Activated T-cell treated with anti-CD3 and anti-CD28 coated beads, Interleukin-2, amount 50 U/mL, for 72 hours (primary cell): ENCODE data around the gene TRAPPC3L. TPM values are rescaled to one million over a fixed set of nuclear protein-coding genes. Genes with fewer than 3 reads are reported as not detected.

Experiments
- ATAC-seq, 2 donors: fragments of 150-1000 bp; cut with Tn5 transposase; replicated peaks in 1 of 2; 2 replicates each; pipeline ENCODE4 v1.10.0; 2021; ENCODE audit warnings: moderate library complexity in 2 of 2, mild to moderate bottlenecking in 1 of 2
- DNase-seq, 2 donors: peaks; one replicate each; pipeline ENCODE4 v3.0.0; 2021 to 2022; ENCODE audit warnings: mixed read lengths in 1 of 2
- H3K27ac Mint-ChIP-seq: one replicate; pipeline ENCODE4 v1.8.0; 2022; ENCODE audit warnings: mild to moderate bottlenecking, moderate library complexity, mixed read lengths
- H3K27me3 Mint-ChIP-seq: one replicate; pipeline ENCODE4 v1.8.0; 2022; ENCODE audit warnings: low read depth, mixed read lengths
- H3K36me3 Mint-ChIP-seq, 2 donors: one replicate each; pipeline ENCODE4 v1.8.0; 2022; ENCODE audit warnings: mixed read lengths in 2 of 2, mild to moderate bottlenecking in 1 of 2; ENCODE audit not compliant: insufficient read depth in 2 of 2
- H3K4me1 Mint-ChIP-seq: one replicate; pipeline ENCODE4 v1.8.0; 2022; ENCODE audit warnings: low read depth, mixed read lengths
- H3K4me3 Mint-ChIP-seq, 2 donors: one replicate each; pipeline ENCODE4 v1.8.0; 2022; ENCODE audit warnings: mild to moderate bottlenecking in 2 of 2, mixed read lengths in 2 of 2, moderate library complexity in 2 of 2
- H3K9me3 Mint-ChIP-seq, 2 donors: one replicate each; pipeline ENCODE4 v1.8.0; 2022; ENCODE audit warnings: mixed read lengths in 2 of 2
- total RNA-seq, 2 donors: library from RNA; stranded (reverse); gene quantifications; one replicate each; pipeline ENCODE4 v1.2.3, GENCODE V29; 2022

The TRAPPC3L gene
- total RNA-seq, 2 donors from 2014 or later = not detected

DNA sequence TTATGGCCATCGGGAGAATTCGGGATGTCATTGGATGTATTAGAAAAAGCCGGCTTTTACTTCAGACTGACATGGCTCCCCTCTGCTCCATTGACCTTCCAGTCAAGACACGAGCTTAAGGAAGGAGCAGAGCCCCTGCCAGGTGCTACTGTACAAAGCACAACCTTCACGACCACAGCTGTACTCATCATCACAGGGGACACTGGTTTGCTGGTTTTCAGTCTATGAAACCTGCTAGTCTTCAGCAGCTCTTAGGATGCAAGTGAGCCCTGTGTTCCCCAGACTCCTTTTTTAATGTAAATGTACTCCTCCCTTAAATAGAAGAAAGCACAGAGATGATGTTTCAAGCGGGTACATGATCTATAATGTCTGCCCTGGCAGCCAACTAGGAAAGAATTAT is 1.9 kb upstream of the TRAPPC3L start:
- Mint-ChIP-seq H3K27me3 (peaks cover 30% of the 10 kb centered on the region), H3K4me3 (no peak overlapping the region), H3K27ac (no peak overlapping the region), H3K36me3 (no peaks in the 10 kb centered on the region), H3K9me3 (no peaks in the 10 kb centered on the region), H3K4me1 (no peaks in the 10 kb centered on the region)
- ATAC-seq (no peak), DNase-seq (no peak)

- H3K4me3 Mint-ChIP-seq = no peak overlapping the region
- no peaks in the 10 kb centered on the region for H3K4me1 Mint-ChIP-seq
- no peak overlapping the region for H3K27ac Mint-ChIP-seq
- peaks cover 49% of the 10 kb centered on the region for H3K27me3 Mint-ChIP-seq
- DNase-seq (no peak), ATAC-seq (no peak)
- no peaks in the 10 kb centered on the region for H3K36me3 Mint-ChIP-seq
- H3K9me3 Mint-ChIP-seq = no peaks in the 10 kb centered on the region
Observed at GRCh38 chr6:116543149-116543548, 2.3 kb downstream of the TRAPPC3L start.

GRCh38 chr6:116542426-116542825 is 3.1 kb downstream of the TRAPPC3L start:
- no peaks in the 10 kb centered on the region for H3K36me3 Mint-ChIP-seq
- H3K27me3 Mint-ChIP-seq = peaks cover 49% of the 10 kb centered on the region
- no peaks in the 10 kb centered on the region for H3K4me1 Mint-ChIP-seq
- no peak for ATAC-seq
- no peaks in the 10 kb centered on the region for H3K9me3 Mint-ChIP-seq
- DNase-seq = no peak
- H3K27ac Mint-ChIP-seq = no peak overlapping the region
- H3K4me3 Mint-ChIP-seq = no peak overlapping the region

DNA sequence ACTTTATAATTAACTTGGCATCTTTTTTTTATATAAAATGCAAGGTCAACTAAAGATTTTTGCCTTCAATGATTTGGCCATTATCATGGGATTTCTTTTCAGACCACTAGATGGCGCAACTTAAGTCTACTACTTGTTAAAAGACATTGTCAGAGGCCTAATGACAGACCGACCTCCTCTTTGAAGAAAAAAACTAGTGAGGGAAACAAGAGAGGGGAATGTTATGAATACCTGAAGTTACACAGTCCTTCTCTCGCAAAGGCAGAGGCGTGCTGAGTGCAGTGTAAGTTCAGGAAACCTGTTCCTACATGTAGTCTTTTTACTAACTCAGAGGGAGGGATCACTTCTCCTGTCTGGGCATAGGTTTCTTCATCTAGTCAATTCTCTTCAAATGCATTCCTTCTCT is 9.3 kb downstream of the TRAPPC3L start:
- H3K27ac Mint-ChIP-seq = no peak overlapping the region
- H3K27me3 Mint-ChIP-seq = peaks cover 42% of the 10 kb centered on the region
- no peak overlapping the region for H3K4me3 Mint-ChIP-seq
- DNase-seq = peak; percentile 18 to 38
- no peaks in the 10 kb centered on the region for H3K9me3 Mint-ChIP-seq
- no peaks in the 10 kb centered on the region for H3K4me1 Mint-ChIP-seq
- ATAC-seq = peak; percentile 54 to 60
- H3K36me3 Mint-ChIP-seq = no peaks in the 10 kb centered on the region

GRCh38 chr6:116535109-116535508 is 10.4 kb downstream of the TRAPPC3L start:
- Mint-ChIP-seq H3K27me3 (peaks cover 38% of the 10 kb centered on the region), H3K36me3 (no peaks in the 10 kb centered on the region), H3K27ac (no peak overlapping the region), H3K4me1 (no peaks in the 10 kb centered on the region), H3K4me3 (no peak overlapping the region), H3K9me3 (no peaks in the 10 kb centered on the region)
- DNase-seq = no peak
- no peak for ATAC-seq

GRCh38 chr6:116533233-116533957 is 12.1 kb downstream of the TRAPPC3L start:
- Mint-ChIP-seq H3K27me3 (peaks cover 40% of the 10 kb centered on the region), H3K36me3 (no peaks in the 10 kb centered on the region), H3K4me3 (no peak overlapping the region), H3K27ac (no peak overlapping the region), H3K4me1 (no peaks in the 10 kb centered on the region), H3K9me3 (no peaks in the 10 kb centered on the region)
- ATAC-seq (no peak), DNase-seq (no peak)

DNA sequence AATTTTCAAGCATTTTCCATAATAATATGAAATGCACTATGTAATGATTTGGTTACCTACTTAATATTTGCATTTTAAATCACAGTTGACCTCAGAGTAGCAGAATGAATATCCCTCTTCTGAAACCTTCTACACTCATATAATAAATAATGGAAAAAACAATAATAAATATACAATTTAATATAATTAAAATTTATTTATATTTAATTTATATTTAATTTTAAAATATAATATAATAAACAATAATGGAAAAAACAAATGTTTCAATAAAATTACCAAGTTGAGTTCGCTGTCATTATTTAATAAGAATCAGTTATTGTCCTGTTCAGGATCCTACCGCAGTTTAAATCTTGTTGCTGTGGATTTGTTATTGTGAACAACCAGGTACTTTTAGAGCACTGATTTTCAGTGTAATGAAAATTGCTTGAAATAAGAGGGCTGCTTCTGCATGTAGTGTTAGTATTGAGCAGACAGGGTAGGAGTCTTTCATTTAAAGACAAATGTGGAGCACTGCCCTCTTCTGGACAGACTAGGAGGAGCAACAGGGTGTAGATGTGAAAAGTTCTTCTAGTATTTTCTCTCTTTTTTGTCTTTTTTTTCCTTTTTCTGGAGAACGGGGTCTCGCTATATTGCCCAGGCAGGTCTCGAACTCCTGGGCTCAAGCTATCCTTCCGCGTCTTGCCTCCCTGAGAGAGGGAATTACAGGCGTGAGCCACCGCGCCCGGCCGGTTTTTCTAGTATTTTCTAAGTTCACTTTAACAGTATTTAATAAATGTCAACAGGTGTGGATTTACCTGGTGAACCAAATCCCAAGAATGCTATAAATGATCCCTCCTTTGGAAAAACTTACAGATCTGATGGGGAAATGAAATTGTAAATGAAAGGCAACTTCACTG is 13.6 kb downstream of the TRAPPC3L start:
- peaks cover 40% of the 10 kb centered on the region for H3K27me3 Mint-ChIP-seq
- ATAC-seq (peak; percentile 85 to 86), DNase-seq (peak; percentile 59 to 62)
- H3K4me3 Mint-ChIP-seq = no peak overlapping the region
- H3K27ac Mint-ChIP-seq = no peak overlapping the region
- no peaks in the 10 kb centered on the region for H3K4me1 Mint-ChIP-seq
- no peaks in the 10 kb centered on the region for H3K36me3 Mint-ChIP-seq
- no peaks in the 10 kb centered on the region for H3K9me3 Mint-ChIP-seq

GRCh38 chr6:116530436-116530835 is 15.0 kb downstream of the TRAPPC3L start:
- Mint-ChIP-seq H3K27me3 (peaks cover 40% of the 10 kb centered on the region), H3K4me3 (no peak overlapping the region), H3K36me3 (no peaks in the 10 kb centered on the region), H3K4me1 (no peaks in the 10 kb centered on the region), H3K9me3 (no peaks in the 10 kb centered on the region), H3K27ac (no peak overlapping the region)
- DNase-seq (no peak), ATAC-seq (no peak)

- Mint-ChIP-seq H3K4me1 (no peaks in the 10 kb centered on the region), H3K4me3 (no peak overlapping the region), H3K9me3 (no peaks in the 10 kb centered on the region), H3K36me3 (no peaks in the 10 kb centered on the region), H3K27ac (no peak overlapping the region), H3K27me3 (peaks cover 40% of the 10 kb centered on the region)
- no peak for DNase-seq
- ATAC-seq = no peak
Observed at GRCh38 chr6:116529466-116530290, 15.8 kb downstream of the TRAPPC3L start.

DNA sequence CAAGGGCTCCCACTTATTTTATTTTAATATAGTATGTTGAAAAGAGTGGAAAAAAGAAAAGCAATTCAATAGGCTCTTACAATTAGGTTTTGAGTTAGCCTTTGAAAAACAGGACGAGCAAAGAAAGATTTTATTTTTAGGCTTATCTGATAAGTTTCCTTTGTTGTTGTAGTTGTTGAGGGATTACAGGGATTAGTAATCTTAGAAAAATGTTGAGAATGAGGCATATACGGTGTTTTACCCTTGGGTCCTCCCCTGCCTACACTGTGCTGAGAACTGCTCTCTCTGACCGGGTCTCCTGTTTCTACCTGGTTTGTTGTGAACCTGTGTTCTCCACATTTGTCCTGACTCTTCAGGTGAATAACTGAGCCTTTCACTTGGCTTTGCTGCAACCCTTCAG is 16.7 kb downstream of the TRAPPC3L start:
- Mint-ChIP-seq H3K36me3 (no peaks in the 10 kb centered on the region), H3K4me3 (no peak overlapping the region), H3K27ac (no peak overlapping the region), H3K9me3 (no peaks in the 10 kb centered on the region), H3K27me3 (peaks cover 39% of the 10 kb centered on the region), H3K4me1 (no peaks in the 10 kb centered on the region)
- no peak for ATAC-seq
- DNase-seq = no peak

DNA sequence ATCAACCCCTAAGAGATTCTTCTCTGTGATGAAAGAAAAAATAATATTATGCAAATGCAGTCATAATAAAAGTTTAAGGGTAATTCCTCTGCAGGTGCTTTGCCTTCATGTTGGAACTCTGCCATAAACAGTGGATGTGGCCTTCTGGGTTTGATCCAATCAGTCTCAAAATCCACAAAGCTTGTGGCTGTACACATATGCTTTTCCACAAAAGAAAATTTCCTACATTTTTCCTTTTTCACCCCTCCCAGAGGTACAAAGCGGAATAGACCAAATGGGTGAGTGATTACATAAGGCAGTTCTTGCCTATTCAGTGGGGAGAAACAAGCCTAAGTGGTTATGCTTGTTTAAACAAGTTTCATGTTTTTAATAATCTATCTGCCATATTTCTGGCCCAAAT is 17.4 kb downstream of the TRAPPC3L start:
- DNase-seq (no peak), ATAC-seq (no peak)
- H3K36me3 Mint-ChIP-seq = no peaks in the 10 kb centered on the region
- H3K4me1 Mint-ChIP-seq = no peaks in the 10 kb centered on the region
- H3K4me3 Mint-ChIP-seq = no peak overlapping the region
- H3K27ac Mint-ChIP-seq = no peak overlapping the region
- H3K27me3 Mint-ChIP-seq = peaks cover 33% of the 10 kb centered on the region
- H3K9me3 Mint-ChIP-seq = no peaks in the 10 kb centered on the region

DNA sequence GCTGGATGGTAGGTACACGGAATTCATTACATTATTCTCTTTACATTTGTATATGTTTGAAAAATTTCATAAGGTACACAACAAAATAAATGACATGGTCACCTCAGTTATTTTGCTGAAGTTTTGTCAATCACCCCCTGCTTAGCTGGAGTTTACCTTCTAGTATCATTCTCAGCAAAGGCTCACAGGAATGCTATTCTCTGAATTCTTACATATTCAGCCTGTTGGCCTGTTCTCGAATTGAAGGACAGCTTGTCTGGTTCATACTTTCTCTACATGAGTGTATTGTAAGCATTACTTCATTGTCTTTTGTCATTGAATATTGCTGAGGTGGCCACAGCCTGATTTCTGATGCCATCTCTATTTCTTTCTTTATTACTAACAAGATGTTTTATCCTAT is 21.2 kb downstream of the TRAPPC3L start:
- ATAC-seq = no peak
- Mint-ChIP-seq H3K36me3 (no peaks in the 10 kb centered on the region), H3K27ac (no peak overlapping the region)

GRCh38 chr6:116522896-116523295 is 22.6 kb downstream of the TRAPPC3L start:
- Mint-ChIP-seq H3K9me3 (peaks cover 0 to 1% of the 10 kb centered on the region in 2 donors), H3K4me1 (no peaks in the 10 kb centered on the region), H3K36me3 (no peaks in the 10 kb centered on the region), H3K27me3 (peaks cover 10% of the 10 kb centered on the region), H3K4me3 (no peak overlapping the region), H3K27ac (no peak overlapping the region)
- no peak for ATAC-seq
- DNase-seq = no peak

More for the DNA sequence above, 21.2 kb downstream of the TRAPPC3L start:
- Mint-ChIP-seq H3K9me3 (peaks cover 0 to 1% of the 10 kb centered on the region in 2 donors), H3K4me3 (no peak overlapping the region), H3K4me1 (no peaks in the 10 kb centered on the region), H3K27me3 (peaks cover 6% of the 10 kb centered on the region)
- no peak for DNase-seq
